Activated CD4-positive, alpha-beta T cell treated with anti-CD3 and anti-CD28 coated beads for 1 hour (primary cell): ENCODE results near the gene HSPA4.
"Not testable (repeated sequence)": the region's sequence is repeated elsewhere in the genome, so short reads cannot be mapped to it uniquely, and the experiment has no call there.

Source experiments
- DNase-seq: peaks from one replicate; pipeline ENCODE4 v3.0.0-alpha.2; 2020

HSPA4 gene

DNA sequence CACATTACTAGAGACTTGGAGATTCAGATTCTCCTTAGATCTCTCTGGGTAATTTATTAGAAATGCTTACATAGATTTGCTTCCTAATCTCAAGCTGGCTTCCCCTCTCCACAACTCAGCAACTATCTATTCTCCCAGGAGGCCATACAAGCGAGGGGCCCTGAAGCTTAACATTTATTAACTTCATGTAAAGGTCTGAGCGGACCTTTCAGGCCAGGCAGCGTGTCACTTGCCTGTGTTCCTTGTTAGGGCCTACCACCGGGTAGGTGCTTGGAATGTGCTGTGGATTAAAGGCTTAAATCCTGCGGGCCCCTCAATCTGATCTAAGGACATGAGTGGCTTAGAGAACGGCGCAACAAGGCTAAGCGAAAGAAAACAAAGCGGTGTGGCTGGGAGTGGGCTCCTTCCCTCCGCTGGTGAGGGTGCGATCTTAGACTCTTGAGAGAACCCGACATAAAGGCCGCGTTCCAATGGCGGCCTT lies 712 bp upstream of the HSPA4 start:
- DNase-seq, result no peak

GRCh38 chr5:133052317-133053175 lies 733 bp downstream of the HSPA4 start:
- peak; percentile 14 for DNase-seq

DNA sequence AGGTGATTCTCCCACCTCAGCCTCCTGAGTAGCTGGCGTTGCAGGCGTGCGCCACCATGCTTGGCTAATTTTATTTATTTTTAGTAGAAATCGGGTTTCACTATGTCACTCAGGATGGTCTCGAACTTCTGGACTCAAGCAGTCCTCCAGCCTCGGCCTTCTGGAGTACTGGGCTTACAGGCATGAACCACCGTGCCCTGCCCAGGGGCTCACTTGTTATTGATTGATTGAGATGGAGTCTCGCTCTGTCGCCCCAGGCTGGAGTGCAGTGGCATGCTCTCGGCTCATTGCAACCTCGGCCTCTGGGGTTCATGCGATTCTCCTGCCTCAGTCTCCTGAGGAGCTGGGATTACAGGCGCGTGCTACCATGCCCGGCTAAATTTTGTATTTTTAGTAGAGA lies 1.6 kb downstream of the HSPA4 start:
- DNase-seq, result no peak

- no peak for DNase-seq
Observed at GRCh38 chr5:133054697-133055471, 3.1 kb downstream of the HSPA4 start.

DNA sequence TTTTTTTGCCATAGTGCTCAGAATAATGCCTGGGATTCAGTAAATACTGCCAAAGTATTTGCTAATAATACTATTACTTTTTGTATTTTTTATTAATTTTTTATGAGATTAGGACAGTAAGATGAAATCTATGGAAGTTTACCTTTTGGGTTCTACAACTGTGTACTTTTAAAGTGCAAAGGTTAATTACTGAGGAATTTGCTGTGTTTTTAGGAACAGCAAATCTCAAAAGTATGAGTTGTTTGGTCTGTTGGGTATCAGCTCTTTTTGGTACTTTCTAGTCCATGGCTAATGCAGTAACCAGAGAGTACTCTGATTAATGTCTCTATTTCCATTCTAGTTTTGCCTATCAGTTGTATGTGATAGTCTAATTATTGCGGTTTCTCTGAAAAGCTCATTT lies 5.1 kb downstream of the HSPA4 start:
- DNase-seq, result no peak

DNA sequence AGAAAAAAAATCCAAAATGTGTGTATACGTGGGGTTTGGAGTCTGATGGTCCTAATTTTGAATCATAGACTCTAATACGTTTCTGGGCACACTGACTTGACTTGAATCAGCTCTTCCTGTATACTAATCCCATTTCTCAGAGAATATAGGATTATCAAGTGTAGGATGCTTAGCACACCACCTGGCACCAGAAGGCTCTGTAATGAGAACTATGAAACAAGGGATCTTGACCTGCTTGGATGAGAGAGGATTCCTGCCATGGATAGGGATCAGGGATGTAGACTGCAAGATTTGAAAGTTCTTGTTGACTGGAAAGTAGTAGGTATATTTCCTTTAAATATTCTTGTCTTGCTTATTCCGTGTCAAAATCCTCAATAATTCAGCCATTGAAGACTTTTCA lies 7.8 kb downstream of the HSPA4 start:
- DNase-seq, result no peak

DNA sequence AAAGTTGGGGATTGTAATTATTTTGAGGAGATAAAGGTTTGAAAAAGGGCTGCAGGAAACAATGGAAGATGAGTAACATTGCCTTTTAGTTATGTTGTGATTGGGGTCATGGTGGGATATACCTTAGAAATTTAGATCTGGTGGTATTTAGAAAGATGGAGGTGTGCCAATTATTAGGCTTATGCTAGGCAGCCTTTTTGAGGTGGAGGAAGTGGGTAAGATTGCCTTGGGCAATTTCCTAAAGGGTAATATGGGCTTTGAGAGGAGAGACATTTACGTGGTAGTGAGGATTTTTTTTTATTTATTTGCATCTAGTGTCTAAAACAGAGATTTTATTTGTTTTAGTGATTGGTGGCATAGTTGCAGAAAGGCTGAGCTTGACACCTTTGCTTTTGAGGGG lies 10.5 kb downstream of the HSPA4 start:
- DNase-seq, result no peak

DNA sequence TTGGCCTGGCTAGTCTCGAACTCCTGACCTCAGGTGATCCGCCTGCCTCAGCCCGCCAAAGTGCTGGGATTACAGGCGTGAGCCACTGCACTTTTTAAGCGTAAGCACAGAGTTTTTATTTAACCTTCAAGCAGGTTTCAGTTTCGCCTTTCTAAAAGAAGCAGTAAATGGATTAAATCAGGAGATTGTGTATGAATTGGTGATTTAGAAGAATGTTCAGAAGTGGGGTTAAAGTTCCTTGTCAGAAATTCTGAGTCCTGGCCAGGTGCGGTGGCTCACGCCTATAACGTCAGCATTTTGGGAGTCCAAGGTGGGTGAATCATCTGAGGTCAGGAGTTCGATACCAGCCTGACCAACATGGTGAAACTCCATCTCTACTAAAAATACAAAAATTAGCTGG lies 12.2 kb downstream of the HSPA4 start:
- no peak for DNase-seq

- no peak for DNase-seq
Observed at GRCh38 chr5:133065471-133065870, 13.7 kb downstream of the HSPA4 start.

GRCh38 chr5:133066045-133066444 lies 14.2 kb downstream of the HSPA4 start:
- no peak for DNase-seq

- no peak for DNase-seq
Observed at GRCh38 chr5:133072021-133072420, 20.2 kb downstream of the HSPA4 start.

- DNase-seq, result no peak
Observed at GRCh38 chr5:133075572-133076536, 24.0 kb downstream of the HSPA4 start.

DNA sequence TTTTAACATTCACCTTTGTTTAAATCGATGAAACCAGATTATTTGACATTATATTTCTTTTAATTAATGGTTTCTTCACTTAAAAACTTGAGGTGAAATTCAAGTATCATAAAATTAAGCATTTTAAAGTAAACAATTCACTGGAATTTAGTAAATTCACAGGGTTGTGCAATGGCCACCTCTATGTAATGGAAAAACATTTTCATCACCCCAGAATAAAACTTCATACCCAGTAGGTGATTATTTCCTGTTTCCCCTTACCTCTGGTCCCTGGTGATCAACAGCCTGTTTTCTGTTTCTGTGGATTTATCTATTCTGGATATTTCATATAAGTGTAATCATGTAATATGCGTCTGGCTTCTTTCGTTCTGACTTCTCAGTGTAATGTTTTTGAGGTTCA lies 27.2 kb downstream of the HSPA4 start:
- no peak for DNase-seq

DNA sequence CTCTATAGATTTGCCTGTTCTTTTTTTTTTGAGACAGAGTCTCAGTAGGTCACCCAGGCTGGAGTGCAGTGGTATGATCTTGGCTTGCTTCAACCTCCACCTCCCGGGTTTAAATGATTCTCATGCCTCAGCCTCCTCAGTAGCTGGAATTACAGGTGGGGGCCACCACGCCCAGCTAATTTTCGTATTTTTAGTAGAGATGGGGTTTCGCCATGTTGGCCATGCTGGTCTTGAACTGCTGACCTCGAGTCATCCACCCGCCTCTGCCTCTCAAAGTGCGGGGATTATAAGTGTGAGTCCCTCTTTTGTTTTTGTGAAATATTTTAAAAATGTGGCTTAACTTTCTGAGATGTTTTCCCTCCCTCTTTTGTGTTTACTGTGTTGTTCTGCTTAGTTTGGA lies 29.2 kb downstream of the HSPA4 start:
- DNase-seq, result no peak

- no peak for DNase-seq
Observed at GRCh38 chr5:133081703-133082102, 29.9 kb downstream of the HSPA4 start.

GRCh38 chr5:133082128-133082527 lies 30.3 kb downstream of the HSPA4 start:
- no peak for DNase-seq

DNA sequence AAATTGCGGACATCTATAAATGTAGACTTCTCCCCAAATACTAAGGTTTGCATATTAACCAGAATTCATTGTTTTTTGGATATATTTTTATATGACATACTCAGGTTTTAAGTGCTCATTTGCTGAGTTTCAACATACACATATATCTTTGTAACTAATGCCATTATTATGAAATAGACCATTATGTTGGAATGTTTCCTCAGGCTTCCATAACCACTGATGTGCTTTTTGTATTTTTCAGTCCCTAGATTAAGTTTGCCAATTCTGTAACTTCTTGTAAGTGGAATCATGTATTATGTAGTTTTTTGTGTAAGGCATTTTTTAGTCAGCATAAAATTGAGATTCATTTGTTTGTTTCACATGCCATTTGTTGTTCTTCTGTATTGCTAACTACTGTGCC lies 32.1 kb downstream of the HSPA4 start:
- no peak for DNase-seq

DNA sequence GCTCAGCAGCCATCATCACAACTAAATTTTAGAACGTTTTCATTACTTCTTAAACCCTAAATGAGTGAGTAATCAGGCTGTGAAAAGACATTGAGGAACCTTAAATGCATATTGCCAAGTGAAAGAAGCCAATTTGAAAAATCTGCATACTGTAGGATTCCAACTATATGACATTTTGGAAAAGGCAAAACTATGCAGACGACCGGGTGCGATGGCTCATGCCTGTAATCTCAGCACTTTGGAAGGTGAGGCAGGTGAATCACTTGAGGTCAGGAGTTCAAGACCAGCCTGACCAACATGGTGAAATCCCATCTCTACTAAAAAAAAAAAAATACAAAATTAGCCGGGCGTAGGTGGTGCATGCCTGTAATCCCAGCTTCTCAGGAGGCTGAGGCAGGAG lies 33.4 kb downstream of the HSPA4 start:
- DNase-seq, result not testable (repeated sequence)

DNA sequence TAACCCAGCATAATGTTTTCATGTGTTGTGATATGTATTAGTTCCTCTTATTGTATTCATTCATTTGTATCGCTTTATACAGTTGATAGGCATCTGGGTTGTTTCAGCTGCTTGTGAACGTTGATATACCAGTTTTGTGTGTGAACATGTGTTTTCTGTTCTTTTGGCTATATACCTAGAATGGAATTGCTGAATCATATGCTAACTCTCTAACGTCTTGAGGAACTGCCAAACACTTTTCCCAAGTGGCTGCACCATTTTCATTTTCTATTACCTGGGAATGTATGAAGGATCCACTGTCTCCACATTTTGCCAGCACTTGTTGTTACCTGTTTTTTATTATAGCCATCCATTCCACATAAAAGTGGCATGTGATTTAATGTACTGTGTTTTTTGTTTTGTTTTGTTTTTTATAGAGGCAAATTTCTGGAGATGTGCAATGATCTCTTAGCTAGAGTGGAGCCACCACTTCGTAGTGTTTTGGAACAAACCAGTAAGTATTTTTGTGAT lies 34.6 kb downstream of the HSPA4 start:
- DNase-seq, result no peak

- DNase-seq, result no peak
Observed at GRCh38 chr5:133088064-133088463, 36.3 kb downstream of the HSPA4 start.

DNA sequence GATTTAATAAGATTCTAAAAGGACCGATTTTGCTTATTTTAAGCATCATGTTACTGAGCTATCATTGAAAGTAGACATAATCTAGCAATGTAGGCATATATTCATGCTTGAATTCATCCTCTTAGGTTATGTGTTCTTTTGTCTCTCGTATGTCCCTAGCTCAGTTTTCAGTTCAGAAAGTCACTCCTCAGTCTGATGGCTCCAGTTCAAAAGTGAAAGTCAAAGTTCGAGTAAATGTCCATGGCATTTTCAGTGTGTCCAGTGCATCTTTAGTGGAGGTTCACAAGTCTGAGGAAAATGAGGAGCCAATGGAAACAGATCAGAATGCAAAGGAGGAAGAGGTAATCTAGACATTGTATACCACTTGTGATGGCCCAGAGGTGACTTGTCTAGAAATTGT lies 39.2 kb downstream of the HSPA4 start:
- no peak for DNase-seq

DNA sequence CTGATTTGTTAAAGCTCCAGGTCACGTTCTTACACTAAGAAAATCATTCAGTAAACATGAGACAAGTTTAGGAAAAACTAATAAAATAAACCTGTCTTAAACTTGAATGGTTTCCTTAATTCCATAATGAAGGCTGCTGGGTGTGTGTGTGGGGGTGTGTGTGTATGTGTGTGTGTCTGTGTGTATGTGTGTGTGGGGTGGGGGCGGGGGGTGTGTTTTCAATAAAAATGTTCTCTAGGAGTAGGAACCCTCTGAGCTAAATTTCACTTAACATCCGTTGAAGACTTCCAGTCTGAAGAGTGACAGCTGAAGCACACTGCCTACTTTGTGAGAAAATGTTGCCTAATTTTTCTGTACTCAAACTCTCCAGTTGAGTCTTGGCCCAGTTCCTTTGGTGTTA lies 54.5 kb downstream of the HSPA4 start:
- DNase-seq, result no peak
